ENCODE measurements around the gene OGFOD2.
"Not testable (repeated sequence)": the region's sequence is repeated elsewhere in the genome, so short reads cannot be mapped to it uniquely, and the experiment has no call there.

OGFOD2 gene

GRCh38 chr12:122974892-122975789 lies at the start of gene OGFOD2:
Gene OGFOD2, plus strand, starts transcription at chr12:122975244. Its CDS starts 8 bp downstream, at chr12:122975252.
- in situ Hi-C loops (cut with MboI; ENCODE audit: low sequenced_read_pairs) = no loop called here

- in situ Hi-C loops (cut with MboI; ENCODE audit: low sequenced_read_pairs) = no loop called here
Observed at GRCh38 chr12:122927756-122928403, 47.2 kb upstream of the OGFOD2 start.

GRCh38 chr12:122928404-122929147 lies 46.5 kb upstream of the OGFOD2 start:
- in situ Hi-C loops (cut with MboI; ENCODE audit: low sequenced_read_pairs) = no loop called here

- in situ Hi-C loops (cut with MboI; ENCODE audit: low sequenced_read_pairs) = no loop called here
Observed at GRCh38 chr12:122929148-122929538, 45.9 kb upstream of the OGFOD2 start.

GRCh38 chr12:122929812-122930211 lies 45.2 kb upstream of the OGFOD2 start:
- in situ Hi-C loops (cut with MboI; ENCODE audit: low sequenced_read_pairs) = no loop called here

GRCh38 chr12:122932207-122932606 lies 42.8 kb upstream of the OGFOD2 start:
- in situ Hi-C loops (cut with MboI; ENCODE audit: low sequenced_read_pairs) = no loop called here

- in situ Hi-C loops (cut with MboI; ENCODE audit: low sequenced_read_pairs) = no loop called here
Observed at GRCh38 chr12:122934722-122935121, 40.3 kb upstream of the OGFOD2 start.

- in situ Hi-C loops (cut with MboI; ENCODE audit: low sequenced_read_pairs) = no loop called here
Observed at GRCh38 chr12:122935318-122935717, 39.7 kb upstream of the OGFOD2 start.

- in situ Hi-C loops (cut with MboI; ENCODE audit: low sequenced_read_pairs) = no loop called here
Observed at GRCh38 chr12:122937622-122938091, 37.4 kb upstream of the OGFOD2 start.

- in situ Hi-C loops (cut with MboI; ENCODE audit: low sequenced_read_pairs) = no loop called here
Observed at GRCh38 chr12:122939125-122939524, 35.9 kb upstream of the OGFOD2 start.

GRCh38 chr12:122941351-122941750 lies 33.7 kb upstream of the OGFOD2 start:
- in situ Hi-C loops (cut with MboI; ENCODE audit: low sequenced_read_pairs) = not testable (repeated sequence)

GRCh38 chr12:122942637-122943036 lies 32.4 kb upstream of the OGFOD2 start:
- in situ Hi-C loops (cut with MboI; ENCODE audit: low sequenced_read_pairs) = no loop called here

GRCh38 chr12:122943196-122943595 lies 31.8 kb upstream of the OGFOD2 start:
- in situ Hi-C loops (cut with MboI; ENCODE audit: low sequenced_read_pairs) = no loop called here

GRCh38 chr12:122944605-122945592 lies 30.1 kb upstream of the OGFOD2 start:
- in situ Hi-C loops (cut with MboI; ENCODE audit: low sequenced_read_pairs) = no loop called here

GRCh38 chr12:122946690-122947341 lies 28.2 kb upstream of the OGFOD2 start:
- in situ Hi-C loops (cut with MboI; ENCODE audit: low sequenced_read_pairs) = no loop called here

- in situ Hi-C loops (cut with MboI; ENCODE audit: low sequenced_read_pairs) = no loop called here
Observed at GRCh38 chr12:122947352-122947792, 27.7 kb upstream of the OGFOD2 start.

- in situ Hi-C loops (cut with MboI; ENCODE audit: low sequenced_read_pairs) = no loop called here
Observed at GRCh38 chr12:122948605-122949004, 26.4 kb upstream of the OGFOD2 start.

- in situ Hi-C loops (cut with MboI; ENCODE audit: low sequenced_read_pairs) = no loop called here
Observed at GRCh38 chr12:122949405-122949804, 25.6 kb upstream of the OGFOD2 start.

- in situ Hi-C loops (cut with MboI; ENCODE audit: low sequenced_read_pairs) = no loop called here
Observed at GRCh38 chr12:122949816-122950675, 25.0 kb upstream of the OGFOD2 start.

Data from hTERT RPE-1 (cell line).